K562 (cell line): ENCODE results near the gene TEAD4.

Source experiments
- ATF2 ChIP-seq: sonication (generic); formaldehyde crosslinking; IDR thresholded peaks from 2 replicates; pipeline ENCODE4 v1.8.1; 2022; ENCODE audit warnings: missing genetic modification reagents
- ATF3 ChIP-seq, 2 experiments: fragments of 450-650 bp in 1 of 2; sonication (generic) in 1 of 2; formaldehyde crosslinking in 1 of 2; IDR thresholded peaks in 1 of 2; conservative IDR thresholded peaks in 1 of 2; 2 replicates each; pipeline versions ENCODE4 v1.6.1 to v1.8.1; 2016 to 2023; ENCODE audit warnings: mild to moderate bottlenecking in 2 of 2, moderate library complexity in 2 of 2, inconsistent platforms in 1 of 2, missing genetic modification reagents in 1 of 2
- CTCF ChIP-seq, 3 experiments: IDR thresholded peaks in 2 of 3; conservative IDR thresholded peaks in 1 of 3; 2 replicates each; pipeline ENCODE4 v1.5.1; 2011 to 2012; ENCODE audit warnings: low read length in 3 of 3, mild to moderate bottlenecking in 3 of 3, control low read depth in 2 of 3, improper control_type of control experiment in 1 of 3, inconsistent platforms in 1 of 3, low read depth in 1 of 3, mixed read lengths in 1 of 3, moderate library complexity in 1 of 3; ENCODE audit not compliant: insufficient read depth in 2 of 3
- HCFC1 ChIP-seq: IDR thresholded peaks from 2 replicates; pipeline ENCODE4 v1.6.1; 2012; ENCODE audit warnings: low read depth, low read length, improper control_type of control experiment
- SNRNP70 ChIP-seq: fragments of 200-400 bp; formaldehyde crosslinking; optimal IDR thresholded peaks from 2 replicates; pipeline ENCODE3; 2017; ENCODE audit warnings: low read depth, low read length
- SP2 ChIP-seq: IDR thresholded peaks from 2 replicates; pipeline ENCODE4 v1.6.1; 2011; ENCODE audit warnings: mild to moderate bottlenecking, low read depth, low read length, moderate library complexity; ENCODE audit not compliant: poor library complexity, severe bottlenecking; ENCODE audit errors: extremely low read depth
- ZBTB33 ChIP-seq: sonication (generic); formaldehyde crosslinking; IDR thresholded peaks from 2 replicates; pipeline ENCODE4 v1.8.1; 2023; ENCODE audit warnings: mild to moderate bottlenecking, missing genetic modification reagents

GRCh38 chr12:3040026-3040656, 80.9 kb downstream of the TEAD4 start:
- TF ChIP-seq SNRNP70, result no peak
- TF ChIP-seq SP2, result no peak
- TF ChIP-seq HCFC1, result no peak
- TF ChIP-seq ZBTB33, result no peak
- no peak for TF ChIP-seq ATF3 (IDR thresholded peaks at IDR 0.05)
- TF ChIP-seq ATF3 (CRISPR knock-in tag; conservative IDR thresholded peaks at IDR 0.05), result no peak
- no peak for TF ChIP-seq ATF2 (CRISPR knock-in tag)
- no peak for TF ChIP-seq CTCF (IDR thresholded peaks at IDR 0.05 in 2 of 3, conservative IDR thresholded peaks at IDR 0.05 in 1 of 3; ENCODE audit: insufficient read depth in 2 of 3, low read depth in 1 of 3, low read length in 3 of 3)
